HepG2 (cell line): ENCODE results near the gene DUSP12. TPM values are rescaled to one million over a fixed set of nuclear protein-coding genes. Genes with fewer than 3 reads are reported as not detected.

Experiments used
- ATAC-seq: fragments of 200-7000 bp; cut with Tn5 transposase; 3 replicates; pipeline ENCODE4 v1.9.1; 2020; ENCODE audit warnings: mild to moderate bottlenecking, moderate library complexity
- BruUV-seq: library from RNA; stranded (reverse); fragments of 400-500 nt; replicated peaks from 2 replicates; lab custom pipeline; 2021; lab: Mats Ljungman, UMichigan
- CTCF ChIA-PET: fragments of 300-600 bp; formaldehyde crosslinking; extraction: SDS; loops from one replicate; lab custom pipeline; 2021; ENCODE audit warnings: low total read pairs, inconsistent platforms, low intra/inter-chr PET ratio; lab: Yijun Ruan, JAX
- POLR2A ChIA-PET: fragments of 350-600 bp; sonication (Branson Sonifier 250); formaldehyde crosslinking; loops from one replicate; lab custom pipeline; 2020; ENCODE audit warnings: antibody characterized with exemption, inconsistent platforms; lab: Yijun Ruan, JAX
- DNase-seq: peaks from one replicate; pipeline ENCODE4 v3.0.0-alpha.2; 2015; ENCODE audit warnings: low spot score
- FAIRE-seq: peaks from 3 replicates; lab custom pipeline; 2011; peaks lifted over from hg19 to GRCh38; lab: Jason Lieb, UNC
- H2AFZ ChIP-seq: one replicate; pipeline ENCODE4 v1.6.1; 2011; ENCODE audit warnings: low read length, inconsistent platforms
- H3K27ac ChIP-seq: fragments of 300-600 bp; 3 replicates; pipeline ENCODE4 v1.8.0; 2011; ENCODE audit warnings: mixed run types, mild to moderate bottlenecking, mixed read lengths, low read length, inconsistent platforms; ENCODE audit not compliant: insufficient read depth; ENCODE audit errors: extremely low read length
- H3K27me3 ChIP-seq, 2 experiments: fragments of 200-600 bp in 1 of 2; 2 replicates in 1 of 2; 3 replicates in 1 of 2; pipeline versions ENCODE4 v1.6.0 to v1.8.0; 2011; ENCODE audit warnings: low read length in 2 of 2, mild to moderate bottlenecking in 2 of 2, moderate library complexity in 2 of 2, inconsistent platforms in 1 of 2; ENCODE audit not compliant: insufficient read depth in 2 of 2, control insufficient read depth in 1 of 2
- H3K36me3 ChIP-seq, 2 experiments: fragments of 200-600 bp in 1 of 2; replicated peaks in 1 of 2; 2 replicates in 1 of 2; 3 replicates in 1 of 2; pipeline versions ENCODE4 v1.5.1 to v1.8.0; 2011; ENCODE audit warnings: low read length in 2 of 2, inconsistent platforms in 1 of 2; ENCODE audit not compliant: insufficient read depth in 2 of 2, control insufficient read depth in 1 of 2
- H3K4me1 ChIP-seq: 2 replicates; pipeline ENCODE4 v1.5.1; 2012; ENCODE audit warnings: low read length, inconsistent platforms; ENCODE audit not compliant: insufficient read depth
- H3K4me2 ChIP-seq: 2 replicates; pipeline ENCODE4 v1.6.0; 2011; ENCODE audit warnings: low read depth, low read length, inconsistent platforms
- H3K4me3 ChIP-seq, 3 experiments: fragments of 200-600 bp in 1 of 3; sonication (generic), shearing (Covaris generic) in 1 of 3; replicated peaks in 1 of 3; 2 replicates each; pipeline ENCODE4 v1.5.1; 2011 to 2016; ENCODE audit warnings: low read length in 3 of 3, inconsistent platforms in 2 of 3, low read depth in 2 of 3, mild to moderate bottlenecking in 2 of 3, control low read depth in 1 of 3, mixed read lengths in 1 of 3; ENCODE audit not compliant: insufficient read depth in 1 of 3
- H3K79me2 ChIP-seq: one replicate; pipeline ENCODE4 v1.6.1; 2011; ENCODE audit warnings: low read length, inconsistent platforms; ENCODE audit not compliant: insufficient read depth
- H3K9ac ChIP-seq: 2 replicates; pipeline ENCODE4 v1.6.0; 2011; ENCODE audit warnings: mild to moderate bottlenecking, low read depth, low read length, inconsistent platforms; ENCODE audit not compliant: insufficient read depth
- H3K9me3 ChIP-seq: 2 replicates; pipeline ENCODE4 v1.5.1; 2012; ENCODE audit warnings: mild to moderate bottlenecking, low read length
- H4K20me1 ChIP-seq: 2 replicates; pipeline ENCODE4 v1.6.0; 2011; ENCODE audit warnings: inconsistent platforms, mild to moderate bottlenecking, low read length, moderate library complexity; ENCODE audit not compliant: insufficient read depth
- ARID2 ChIP-seq: sonication (generic); formaldehyde crosslinking; IDR thresholded peaks from 2 replicates; pipeline ENCODE4 v1.8.1; 2022; ENCODE audit warnings: mild to moderate bottlenecking, missing genetic modification reagents, borderline replicate concordance
- ATF7-NPFF ChIP-seq: sonication (generic); formaldehyde crosslinking; IDR thresholded peaks from 2 replicates; pipeline ENCODE4 v1.8.1; 2023; ENCODE audit warnings: mild to moderate bottlenecking, low read depth, missing genetic modification reagents, moderate library complexity
- GZF1 ChIP-seq: sonication (generic); formaldehyde crosslinking; IDR thresholded peaks from 2 replicates; pipeline ENCODE4 v1.5.1; 2020; ENCODE audit warnings: mild to moderate bottlenecking, missing genetic modification reagents
- HOXD1 ChIP-seq: sonication (generic); formaldehyde crosslinking; IDR thresholded peaks from 2 replicates; pipeline ENCODE4 v1.5.0; 2020; ENCODE audit warnings: missing genetic modification reagents
- JUN ChIP-seq: sonication (generic); formaldehyde crosslinking; IDR thresholded peaks from 2 replicates; pipeline ENCODE4 v1.4.0; 2020; ENCODE audit warnings: mild to moderate bottlenecking, missing genetic modification reagents
- KAT2B ChIP-seq: fragments of 150-350 bp; IDR thresholded peaks from 2 replicates; pipeline ENCODE4 v1.6.1; 2014; ENCODE audit warnings: low read depth, low read length, borderline replicate concordance
- SALL1 ChIP-seq: sonication (generic); formaldehyde crosslinking; IDR thresholded peaks from 2 replicates; pipeline ENCODE4 v1.8.0; 2022; ENCODE audit warnings: mild to moderate bottlenecking, missing genetic modification reagents
- SNAPC5 ChIP-seq: sonication (generic); formaldehyde crosslinking; IDR thresholded peaks from 2 replicates; pipeline ENCODE4 v1.8.1; 2023; ENCODE audit warnings: mild to moderate bottlenecking, missing genetic modification reagents, borderline replicate concordance
- ZFP91 ChIP-seq: sonication (generic); formaldehyde crosslinking; IDR thresholded peaks from 2 replicates; pipeline ENCODE4 v1.9.0; 2022; ENCODE audit warnings: missing genetic modification reagents, mild to moderate bottlenecking, borderline replicate concordance
- ZKSCAN1 ChIP-seq: fragments of 150-350 bp; IDR thresholded peaks from 2 replicates; pipeline ENCODE4 v1.6.1; 2014; ENCODE audit warnings: low read length
- ZNF138 ChIP-seq: sonication (generic); formaldehyde crosslinking; IDR thresholded peaks from 2 replicates; pipeline ENCODE4 v1.5.0; 2020; ENCODE audit warnings: mild to moderate bottlenecking, low read depth, missing genetic modification reagents
- ZNF205 ChIP-seq: IDR thresholded peaks from 2 replicates; pipeline ENCODE4 v1.6.1; 2018; ENCODE audit warnings: missing biosample characterization, missing genetic modification reagents
- ZNF446 ChIP-seq: sonication (generic); formaldehyde crosslinking; IDR thresholded peaks from 2 replicates; pipeline ENCODE4 v1.5.0; 2020; ENCODE audit warnings: mild to moderate bottlenecking, missing genetic modification reagents
- WGBS: methylation state at CpG from one replicate; pipeline ENCODE4 v1.1.6; 2017; ENCODE audit warnings: low lambda C conversion rate; 5-methylcytosine and 5-hydroxymethylcytosine counted together
- in situ Hi-C: cut with HindIII; loops from 2 replicates; pipeline ENCODE4 v1.10.0; 2017; ENCODE audit warnings: low pct_unique_long_range_greater_than_20kb; ENCODE audit not compliant: extremely low pct_ligation_motif_present
- intact Hi-C: fragments of 100-400 bp; cut with micrococcal nuclease; formaldehyde crosslinking; loops from one replicate; pipeline ENCODE4 v1.10.0; 2022; ENCODE audit not compliant: unreplicated experiment
- polyA plus RNA-seq, 8 experiments: library from polyadenylated mRNA; depleted of rRNA in 3 of 8; stranded (reverse) in 7 of 8; unstranded in 1 of 8; fragments of >200 nt; fragmentation: Illumina TruSeq in 4 of 8; extraction: Trizol in 4 of 8; gene quantifications; 2 replicates each; pipeline versions ENCODE4 v1.2.1 to v1.2.3, GENCODE V29; 2011 to 2016; ENCODE audit warnings: low read depth in 4 of 8, missing spikeins in 1 of 8, mixed read lengths in 1 of 8; ENCODE audit not compliant: insufficient read depth in 1 of 8
- total RNA-seq, 5 experiments: library from RNA; depleted of rRNA; stranded (reverse); fragments of >200 nt; fragmentation: Illumina TruSeq; extraction: Trizol; gene quantifications; 2 replicates each; pipeline ENCODE4 v1.2.3, GENCODE V29; 2016; ENCODE audit warnings: low read depth in 1 of 5

DUSP12 gene
- total and polyA plus RNA-seq, 2 of the 13 experiments (the other 11 are each of a cell fraction or from before 2014, with no cell fraction given), result 36.7 to 37.1 TPM

GRCh38 chr1:161736335-161736969, 13.1 kb upstream of the DUSP12 start:
- TF ChIP-seq ZFP91 (CRISPR knock-in tag), result no peak
- no peak for TF ChIP-seq ARID2 (CRISPR knock-in tag)
- TF ChIP-seq SALL1 (CRISPR knock-in tag), result no peak
- TF ChIP-seq ZKSCAN1, result no peak
- TF ChIP-seq KAT2B, result no peak
- TF ChIP-seq ATF7-NPFF (CRISPR knock-in tag), result no peak
- TF ChIP-seq ZNF138, result no peak
- TF ChIP-seq ZNF446 (CRISPR knock-in tag), result no peak
- TF ChIP-seq SNAPC5 (CRISPR knock-in tag), result no peak
- TF ChIP-seq ZNF205, result no peak
- TF ChIP-seq GZF1 (CRISPR knock-in tag), result no peak
- TF ChIP-seq JUN, result no peak
- TF ChIP-seq HOXD1, result no peak
- Histone ChIP-seq H3K27me3 (peaks cover 0 to 8% of the 10 kb centered on the region in 2 experiments; a peak in 3 of 5 replicates), H3K4me2 (no peak overlapping the region), H4K20me1 (no peaks in the 10 kb centered on the region), H3K4me1 (no peaks in the 10 kb centered on the region), H3K9ac (no peak overlapping the region), H3K9me3 (no peaks in the 10 kb centered on the region), H2AFZ (no peak overlapping the region), H3K79me2 (no peaks in the 10 kb centered on the region), H3K36me3 (no peaks in the 10 kb centered on the region), H3K4me3 (no peak overlapping the region), H3K27ac (no peak overlapping the region)
- ChIA-PET CTCF (no interaction called here), POLR2A (interaction anchor here (1.0 kb wide), 1 partner anchor 10 kb away, joined by 3 read pairs; no protein-coding TSS in a partner anchor)
- no TSS peak for BruUV-seq
- FAIRE-seq (no peak), DNase-seq (no peak), ATAC-seq (no peak)
- 0% methylated on average over 4 of the region's 4 CpGs for WGBS
- in situ Hi-C loops (no loop called here), intact Hi-C loops (no loop called here)
